Stimulated activated CD4-positive, alpha-beta T cell treated with anti-CD3 and anti-CD28 coated beads, Interleukin-2, amount 100 ng/mL, for 24 hours (primary cell): ENCODE results near the gene COL27A1.
A peak's percentile ranks its signal among the peaks of the same experiment; 100 is the strongest.
"Not testable (repeated sequence)": the region's sequence is repeated elsewhere in the genome, so short reads cannot be mapped to it uniquely, and the experiment has no call there.

Experiments used
- DNase-seq, 2 donors: peaks; one replicate each; pipeline ENCODE4 v3.0.0-alpha.2; 2020

Gene COL27A1

GRCh38 chr9:114311571-114312512 is 156.5 kb downstream of the COL27A1 start:
- no peak for DNase-seq

DNA sequence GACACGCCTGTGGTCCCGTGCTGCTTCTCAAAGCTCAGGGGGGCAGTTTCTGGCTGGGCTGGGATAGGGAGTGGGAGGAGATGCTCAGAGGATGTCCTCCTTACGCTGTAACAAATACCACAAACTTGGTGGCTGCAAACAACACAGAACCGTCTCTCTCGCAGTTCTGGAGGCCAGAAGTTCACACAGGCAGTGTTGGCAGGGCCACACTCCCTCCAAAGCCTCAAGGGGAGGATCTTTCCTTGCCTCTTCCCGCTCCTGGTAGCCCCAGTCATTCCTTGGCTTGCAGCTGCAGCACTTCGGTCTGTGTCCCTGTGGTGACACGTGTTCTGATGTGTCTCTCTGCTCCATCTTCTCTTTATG is 157.2 kb downstream of the COL27A1 start:
- no peak for DNase-seq

DNA sequence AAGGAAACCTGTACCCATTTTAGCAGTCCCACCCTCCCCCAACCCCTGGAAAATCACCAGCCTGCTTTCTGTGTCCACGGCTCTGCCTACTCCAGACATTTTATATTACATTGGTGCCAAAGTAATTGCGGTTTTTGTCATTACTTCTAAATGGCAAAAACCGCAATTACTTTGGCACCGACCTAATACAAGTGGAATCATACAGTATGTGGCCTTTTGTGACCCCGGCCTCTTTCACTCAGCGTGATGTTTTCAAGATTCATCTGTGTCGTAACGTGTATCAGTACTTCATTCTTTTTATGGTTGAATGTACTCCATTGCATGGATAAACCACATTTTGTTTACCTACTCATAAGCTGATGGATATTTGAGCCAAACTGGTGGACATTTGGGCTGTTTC is 157.8 kb downstream of the COL27A1 start:
- no peak for DNase-seq

DNA sequence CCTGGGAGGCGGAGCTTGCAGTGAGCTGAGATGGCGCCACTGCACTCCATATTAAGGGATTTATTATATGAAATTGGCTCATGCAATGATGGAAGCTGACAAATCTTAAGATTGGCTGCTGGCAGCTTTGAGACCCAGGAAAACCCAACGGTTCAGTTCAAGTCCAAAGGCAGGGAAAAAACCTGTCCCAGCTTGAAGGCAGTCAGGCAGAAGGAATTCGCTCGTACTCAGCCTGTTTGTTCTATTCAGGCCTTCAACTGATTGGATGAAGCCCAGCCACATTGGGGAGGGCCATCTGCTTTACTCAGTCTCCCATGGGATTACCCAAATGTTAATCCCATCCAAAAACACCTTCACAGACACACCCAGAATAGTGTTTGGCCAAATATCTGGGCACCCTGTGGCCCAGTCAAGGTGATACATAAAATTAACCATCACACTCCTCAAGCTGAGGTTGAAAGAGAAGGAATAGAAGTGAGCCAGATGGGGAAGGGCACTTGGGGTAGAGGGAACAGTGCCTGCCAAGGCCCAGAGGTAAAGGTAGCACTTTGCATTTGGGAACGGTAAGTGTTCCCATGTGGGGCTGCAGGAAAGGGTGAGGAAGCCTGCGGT is 159.0 kb downstream of the COL27A1 start:
- no peak for DNase-seq

- no peak for DNase-seq
These were observed 159.8 kb downstream of the COL27A1 start for GRCh38 chr9:114314881-114315722.

GRCh38 chr9:114315723-114316363 is 160.5 kb downstream of the COL27A1 start:
- DNase-seq: no peak

DNA sequence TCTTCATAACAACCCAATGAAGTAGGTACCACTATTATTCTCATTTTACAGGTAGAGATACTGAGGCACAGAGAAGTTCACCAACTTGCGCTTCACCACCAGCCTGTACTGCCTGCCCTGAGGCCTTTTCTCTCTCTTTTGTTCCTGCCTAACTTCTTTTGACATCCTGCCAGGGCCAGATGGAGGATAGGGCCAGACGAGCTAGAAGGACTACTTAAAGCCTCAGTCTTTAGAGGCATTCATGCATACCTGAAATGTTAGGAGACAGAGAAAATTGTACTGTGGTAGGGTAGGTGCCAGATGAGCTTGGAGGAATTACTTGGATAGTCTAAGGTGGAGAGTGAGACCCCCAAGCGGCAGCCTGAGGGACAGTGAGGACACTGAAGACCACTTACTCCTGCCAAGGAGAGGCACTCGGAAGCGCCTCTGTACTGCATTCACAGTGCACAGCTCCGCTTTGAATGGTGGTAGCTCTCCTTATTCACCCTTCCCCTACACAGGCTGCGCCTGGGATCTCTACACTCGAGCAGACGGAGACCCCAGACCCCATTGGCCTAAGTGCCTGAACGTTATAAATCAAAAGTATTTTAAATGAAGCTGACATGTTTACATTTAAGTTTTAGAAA is 161.4 kb downstream of the COL27A1 start:
- DNase-seq: no peak

- no peak for DNase-seq
These were observed 162.5 kb downstream of the COL27A1 start for GRCh38 chr9:114317665-114318357.

- no peak for DNase-seq
These were observed 163.1 kb downstream of the COL27A1 start for GRCh38 chr9:114318416-114318815.

GRCh38 chr9:114319147-114319546 is 163.8 kb downstream of the COL27A1 start:
- no peak for DNase-seq

DNA sequence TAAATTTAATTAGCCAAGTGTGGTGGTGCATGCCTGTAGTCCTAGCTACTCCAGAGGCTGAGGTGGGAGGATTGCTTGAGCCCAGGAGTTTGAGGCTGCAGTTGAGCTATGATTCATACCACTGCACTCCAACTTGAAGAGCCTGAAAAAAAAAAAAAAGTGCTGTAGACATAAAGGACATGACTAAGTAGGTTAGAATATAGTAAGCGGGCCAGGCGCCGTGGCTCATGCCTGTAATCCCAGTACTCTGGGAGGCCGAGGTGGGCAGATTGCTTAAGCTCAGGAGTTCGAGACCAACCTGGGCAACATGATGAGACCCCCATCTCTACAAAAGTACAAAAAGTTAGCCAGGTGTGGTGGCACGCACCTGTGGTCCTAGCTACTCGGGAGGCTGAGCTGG is 165.4 kb downstream of the COL27A1 start:
- not testable (repeated sequence) for DNase-seq

- peak; percentile 32 to 37 for DNase-seq
These were observed 166.4 kb downstream of the COL27A1 start for GRCh38 chr9:114321759-114322158.

DNA sequence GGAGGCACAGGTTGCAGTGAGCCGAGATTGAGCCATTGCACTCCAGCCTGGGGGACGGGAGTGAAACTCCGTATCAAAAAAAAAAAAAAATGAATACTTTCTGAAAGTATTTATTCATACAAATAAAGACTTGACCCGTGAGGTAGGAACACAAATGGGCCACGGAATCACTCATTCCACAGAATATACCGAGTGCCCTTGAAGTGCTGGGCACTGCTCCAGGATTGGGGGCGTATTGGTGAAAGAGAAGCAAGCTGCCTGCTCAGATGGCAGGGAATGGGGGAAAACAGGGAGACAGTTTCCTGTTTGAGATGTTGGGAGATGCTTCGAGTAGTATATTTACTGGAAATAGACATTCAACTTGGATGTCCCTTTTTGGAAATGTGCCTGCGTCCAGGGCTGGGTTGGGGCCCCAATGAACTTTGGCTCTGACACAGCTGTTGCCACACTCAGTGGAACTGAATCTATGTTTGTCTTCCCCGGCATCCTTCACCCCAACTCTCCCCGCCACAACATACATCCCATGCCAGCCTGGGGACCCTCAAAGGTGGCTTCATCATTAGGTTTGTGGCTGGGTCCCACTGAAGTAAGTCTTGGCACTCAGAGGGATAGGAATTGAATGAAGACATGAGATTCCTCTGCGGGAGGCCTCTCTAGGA is 167.0 kb downstream of the COL27A1 start:
- DNase-seq: not testable (repeated sequence)

DNA sequence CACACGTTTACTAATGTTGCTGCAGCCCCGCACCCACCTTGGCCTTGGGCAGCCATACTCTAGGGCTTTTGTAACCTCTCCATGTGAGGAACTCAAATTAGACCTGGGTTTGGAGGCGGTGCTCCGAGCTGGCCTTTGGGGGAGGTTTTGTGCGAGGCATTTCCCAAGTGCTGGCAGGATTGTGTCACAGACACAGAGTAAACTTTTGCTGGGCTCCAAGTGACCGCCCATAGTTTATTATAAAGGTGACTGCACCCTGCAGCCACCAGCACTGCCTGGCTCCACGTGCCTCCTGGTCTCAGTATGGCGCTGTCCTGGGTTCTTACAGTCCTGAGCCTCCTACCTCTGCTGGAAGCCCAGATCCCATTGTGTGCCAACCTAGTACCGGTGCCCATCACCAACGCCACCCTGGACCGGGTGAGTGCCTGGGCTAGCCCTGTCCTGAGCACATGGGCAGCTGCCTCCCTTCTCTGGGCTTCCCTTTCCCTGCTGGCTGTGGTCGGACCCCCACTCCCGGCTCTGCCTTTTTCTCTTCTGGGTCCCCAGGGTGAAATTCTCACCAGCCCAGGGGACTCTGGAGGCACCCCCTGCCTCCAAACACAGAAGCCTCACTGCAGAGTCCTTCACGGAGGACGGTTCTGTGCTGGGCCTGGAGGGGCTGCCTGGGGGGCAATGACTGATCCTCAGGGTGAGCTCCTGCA is 167.6 kb downstream of the COL27A1 start, which contains the start of gene ORM1:
Gene ORM1 (plus strand): TSS at position 268 of the 701 bp plus-strand sequence. CDS start 36 bp downstream, at position 304.
- not testable (repeated sequence) for DNase-seq

GRCh38 chr9:114323849-114324248 is 168.5 kb downstream of the COL27A1 start:
- DNase-seq: not testable (repeated sequence)

GRCh38 chr9:114324492-114324891 is 169.2 kb downstream of the COL27A1 start:
- no peak for DNase-seq

DNA sequence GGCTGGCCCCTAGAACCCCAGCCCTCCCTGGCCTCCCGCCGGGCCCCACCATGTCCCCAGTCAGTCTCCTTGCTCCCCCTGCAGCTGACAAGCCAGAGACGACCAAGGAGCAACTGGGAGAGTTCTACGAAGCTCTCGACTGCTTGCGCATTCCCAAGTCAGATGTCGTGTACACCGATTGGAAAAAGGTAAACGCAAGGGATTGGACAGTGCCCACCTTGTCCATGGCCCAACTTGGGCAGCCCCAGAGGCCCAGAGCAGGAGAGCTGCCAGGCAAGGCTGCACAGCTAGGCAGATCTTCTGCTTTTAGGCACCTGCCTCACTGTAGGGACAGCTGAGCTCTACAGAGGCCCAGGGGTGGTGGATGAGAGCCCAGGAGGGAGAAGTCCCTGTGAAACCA is 169.6 kb downstream of the COL27A1 start:
- not testable (repeated sequence) for DNase-seq

- DNase-seq: not testable (repeated sequence)
These were observed 170.4 kb downstream of the COL27A1 start for GRCh38 chr9:114325684-114326254.

DNA sequence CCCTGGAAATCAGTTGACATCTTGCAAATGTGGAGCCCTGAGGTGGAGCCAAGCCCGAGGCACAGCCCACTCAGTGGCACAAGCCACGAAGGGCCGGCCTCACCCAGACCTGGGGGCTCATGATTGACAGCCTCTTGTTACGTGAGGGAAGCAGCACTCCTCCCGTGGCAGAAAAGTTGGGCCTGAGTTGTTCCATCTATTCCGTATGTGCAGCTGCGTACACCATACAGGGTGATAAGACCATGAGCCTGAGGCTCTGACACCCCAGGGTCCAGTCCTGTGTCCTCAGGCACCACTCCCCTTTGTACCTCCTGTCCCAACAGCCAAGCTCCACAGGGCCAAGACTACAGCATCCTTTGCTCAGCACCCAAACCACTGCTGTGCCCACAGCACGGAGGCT is 172.4 kb downstream of the COL27A1 start:
- DNase-seq: no peak

DNA sequence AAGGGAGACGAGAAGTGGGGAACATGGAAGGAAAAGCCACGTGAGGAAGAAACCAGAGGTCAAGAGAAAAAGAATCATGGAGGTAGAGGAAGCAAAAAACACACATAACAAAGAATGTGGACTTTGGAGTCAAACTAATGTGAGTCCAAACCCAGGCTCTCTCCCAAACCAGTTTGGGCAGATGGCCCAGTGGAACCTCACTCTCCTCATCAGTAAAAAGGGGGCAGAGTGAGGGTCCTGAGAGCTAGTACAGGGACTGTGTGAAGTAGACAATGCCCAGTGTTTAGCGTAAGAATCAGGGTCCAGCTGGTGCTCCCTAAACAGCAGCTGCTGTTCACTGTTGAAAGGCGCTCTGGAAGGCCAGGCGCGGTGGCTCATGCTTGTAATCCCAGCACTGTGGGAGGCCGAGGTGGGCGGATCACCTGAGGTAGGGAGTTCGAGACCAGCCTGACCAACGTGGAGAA is 173.1 kb downstream of the COL27A1 start:
- DNase-seq: not testable (repeated sequence)
